ENCODE measurements around the gene PICALM. TPM values are rescaled to one million over a fixed set of nuclear protein-coding genes. Genes with fewer than 3 reads are reported as not detected.

PICALM gene
- total RNA-seq, 1 donor, result 313 TPM

GRCh38 chr11:86087256-86087655 is 18.4 kb upstream of the PICALM start:
- Histone ChIP-seq H3K36me3 (ENCODE audit: insufficient read depth, low read length) (no peaks in the 10 kb centered on the region), H3K27ac (ENCODE audit: low read depth, low read length) (no peak overlapping the region), H3K4me1 (ENCODE audit: insufficient read depth, low read length) (peaks cover 13% of the 10 kb centered on the region), H4K20me1 (ENCODE audit: insufficient read depth, low read length) (no peaks in the 10 kb centered on the region), H2AFZ (ENCODE audit: low read length) (no peak overlapping the region), H3K4me3 (ENCODE audit: insufficient read depth, low read length) (no peak overlapping the region), H3K9me3 (ENCODE audit: low read depth, low read length) (no peaks in the 10 kb centered on the region), H3K27me3 (ENCODE audit: insufficient read depth, low read length) (no peaks in the 10 kb centered on the region), H3K79me2 (ENCODE audit: insufficient read depth, low read length) (no peaks in the 10 kb centered on the region), H3K4me2 (ENCODE audit: insufficient read depth, low read length) (no peak overlapping the region)
- TF ChIP-seq, protein P1, sequence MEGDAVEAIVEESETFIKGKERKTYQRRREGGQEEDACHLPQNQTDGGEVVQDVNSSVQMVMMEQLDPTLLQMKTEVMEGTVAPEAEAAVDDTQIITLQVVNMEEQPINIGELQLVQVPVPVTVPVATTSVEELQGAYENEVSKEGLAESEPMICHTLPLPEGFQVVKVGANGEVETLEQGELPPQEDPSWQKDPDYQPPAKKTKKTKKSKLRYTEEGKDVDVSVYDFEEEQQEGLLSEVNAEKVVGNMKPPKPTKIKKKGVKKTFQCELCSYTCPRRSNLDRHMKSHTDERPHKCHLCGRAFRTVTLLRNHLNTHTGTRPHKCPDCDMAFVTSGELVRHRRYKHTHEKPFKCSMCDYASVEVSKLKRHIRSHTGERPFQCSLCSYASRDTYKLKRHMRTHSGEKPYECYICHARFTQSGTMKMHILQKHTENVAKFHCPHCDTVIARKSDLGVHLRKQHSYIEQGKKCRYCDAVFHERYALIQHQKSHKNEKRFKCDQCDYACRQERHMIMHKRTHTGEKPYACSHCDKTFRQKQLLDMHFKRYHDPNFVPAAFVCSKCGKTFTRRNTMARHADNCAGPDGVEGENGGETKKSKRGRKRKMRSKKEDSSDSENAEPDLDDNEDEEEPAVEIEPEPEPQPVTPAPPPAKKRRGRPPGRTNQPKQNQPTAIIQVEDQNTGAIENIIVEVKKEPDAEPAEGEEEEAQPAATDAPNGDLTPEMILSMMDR (IDR thresholded peaks at IDR 0.05; ENCODE audit: extremely low read depth, low read depth, low read length), result no peak
- DNase-seq (ENCODE audit: insufficient read length, low spot score, missing footprints), result no peak

DNA sequence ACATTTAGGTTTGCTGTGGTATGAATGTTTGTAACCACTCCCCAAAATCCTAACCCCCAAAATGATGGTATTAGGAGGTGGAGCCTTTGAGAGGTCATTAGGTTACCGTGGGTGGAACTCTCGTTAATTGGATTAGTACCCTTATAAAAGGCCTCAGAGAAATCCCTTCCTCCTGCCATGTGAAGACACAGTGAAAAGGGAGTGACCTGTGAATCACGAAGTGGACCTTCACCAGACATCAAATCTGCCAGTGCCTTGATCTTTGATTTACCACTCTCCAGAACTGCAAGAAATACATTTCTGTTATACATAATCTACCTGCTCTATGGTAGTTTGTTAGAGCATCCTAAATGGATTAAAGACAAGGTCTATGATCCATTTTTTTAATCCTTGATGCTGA is 12.6 kb upstream of the PICALM start:
- H3K4me2 ChIP-seq (ENCODE audit: insufficient read depth, low read length), result no peak overlapping the region
- DNase-seq (ENCODE audit: insufficient read length, low spot score, missing footprints), result no peak
- H3K4me1 ChIP-seq (ENCODE audit: insufficient read depth, low read length), result no peaks in the 10 kb centered on the region
- H3K4me3 ChIP-seq (ENCODE audit: insufficient read depth, low read length), result no peak overlapping the region
- H3K27ac ChIP-seq (ENCODE audit: low read depth, low read length), result no peak overlapping the region
- no peaks in the 10 kb centered on the region for H3K9me3 ChIP-seq (ENCODE audit: low read depth, low read length)
- no peak overlapping the region for H2AFZ ChIP-seq (ENCODE audit: low read length)
- no peaks in the 10 kb centered on the region for H3K79me2 ChIP-seq (ENCODE audit: insufficient read depth, low read length)
- no peaks in the 10 kb centered on the region for H3K36me3 ChIP-seq (ENCODE audit: insufficient read depth, low read length)
- TF ChIP-seq, protein P1 (IDR thresholded peaks at IDR 0.05; ENCODE audit: extremely low read depth, low read depth, low read length), result no peak
- H3K27me3 ChIP-seq (ENCODE audit: insufficient read depth, low read length), result no peaks in the 10 kb centered on the region
- no peaks in the 10 kb centered on the region for H4K20me1 ChIP-seq (ENCODE audit: insufficient read depth, low read length)

DNA sequence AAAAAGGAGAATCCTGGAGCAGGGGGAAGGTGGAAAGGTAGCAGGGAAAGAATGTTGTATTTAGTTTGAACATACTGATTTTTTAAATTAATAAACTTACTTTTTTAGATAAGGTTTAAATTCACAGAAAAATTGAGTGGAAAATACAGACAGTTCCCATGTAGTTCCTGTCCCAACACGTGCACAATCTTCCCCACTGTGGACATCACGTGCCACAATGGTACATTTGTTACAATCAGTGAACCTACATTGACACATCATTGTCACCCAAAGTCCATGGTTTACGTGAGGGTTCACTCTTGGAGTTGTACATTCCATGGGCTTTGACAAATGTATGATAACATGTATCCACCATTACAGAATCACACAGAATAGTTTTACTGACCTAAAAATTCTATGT is 10.5 kb upstream of the PICALM start:
- Histone ChIP-seq H3K27ac (ENCODE audit: low read depth, low read length) (no peak overlapping the region), H3K9me3 (ENCODE audit: low read depth, low read length) (no peaks in the 10 kb centered on the region), H3K36me3 (ENCODE audit: insufficient read depth, low read length) (no peaks in the 10 kb centered on the region), H3K4me3 (ENCODE audit: insufficient read depth, low read length) (no peak overlapping the region), H3K4me2 (ENCODE audit: insufficient read depth, low read length) (no peak overlapping the region), H3K79me2 (ENCODE audit: insufficient read depth, low read length) (no peaks in the 10 kb centered on the region), H3K27me3 (ENCODE audit: insufficient read depth, low read length) (no peaks in the 10 kb centered on the region), H4K20me1 (ENCODE audit: insufficient read depth, low read length) (no peaks in the 10 kb centered on the region), H2AFZ (ENCODE audit: low read length) (no peak overlapping the region), H3K4me1 (ENCODE audit: insufficient read depth, low read length) (no peaks in the 10 kb centered on the region)
- no peak for DNase-seq (ENCODE audit: insufficient read length, low spot score, missing footprints)
- TF ChIP-seq, protein P1 (IDR thresholded peaks at IDR 0.05; ENCODE audit: extremely low read depth, low read depth, low read length), result no peak

GRCh38 chr11:86073948-86074347 is 5.1 kb upstream of the PICALM start:
- no peaks in the 10 kb centered on the region for H3K79me2 ChIP-seq (ENCODE audit: insufficient read depth, low read length)
- peaks cover 17% of the 10 kb centered on the region for H3K4me1 ChIP-seq (ENCODE audit: insufficient read depth, low read length)
- no peak overlapping the region for H3K27ac ChIP-seq (ENCODE audit: low read depth, low read length)
- no peaks in the 10 kb centered on the region for H3K36me3 ChIP-seq (ENCODE audit: insufficient read depth, low read length)
- no peak overlapping the region for H3K4me2 ChIP-seq (ENCODE audit: insufficient read depth, low read length)
- DNase-seq (ENCODE audit: insufficient read length, low spot score, missing footprints), result no peak
- TF ChIP-seq, protein P1 (IDR thresholded peaks at IDR 0.05; ENCODE audit: extremely low read depth, low read depth, low read length), result no peak
- no peaks in the 10 kb centered on the region for H3K9me3 ChIP-seq (ENCODE audit: low read depth, low read length)
- no peak overlapping the region for H2AFZ ChIP-seq (ENCODE audit: low read length)
- H4K20me1 ChIP-seq (ENCODE audit: insufficient read depth, low read length), result no peaks in the 10 kb centered on the region
- H3K27me3 ChIP-seq (ENCODE audit: insufficient read depth, low read length), result no peaks in the 10 kb centered on the region
- H3K4me3 ChIP-seq (ENCODE audit: insufficient read depth, low read length), result no peak overlapping the region

All from osteoblast (primary cell).